OCI-LY3 (cell line): ENCODE data around the gene OR52B6.

Experiments used
- H2AFZ ChIP-seq: fragments of 200-600, 300-600 bp; shearing (Covaris generic); 2 replicates; pipeline ENCODE4 v1.6.0; 2014; ENCODE audit warnings: antibody characterized with exemption, low read depth, low read length
- H3K27ac ChIP-seq: fragments of 200-600, 300-600 bp; sonication (generic); 2 replicates; pipeline ENCODE4 v1.5.1; 2014; ENCODE audit warnings: mild to moderate bottlenecking, low read length, moderate library complexity, mixed read lengths
- H3K27me3 ChIP-seq: fragments of 200-600, 300-600 bp; sonication (generic); 2 replicates; pipeline ENCODE4 v1.6.1; 2014; ENCODE audit warnings: low read depth, low read length, mixed read lengths
- H3K36me3 ChIP-seq: fragments of 200-600, 300-600 bp; sonication (generic); replicated peaks from 2 replicates; pipeline ENCODE3; 2014; ENCODE audit warnings: low read depth, low read length, mixed read lengths
- H3K4me1 ChIP-seq: fragments of 300-600, 200-600 bp; sonication (generic); 2 replicates; pipeline ENCODE4 v1.6.1; 2014; ENCODE audit warnings: low read length, mixed read lengths
- H3K4me2 ChIP-seq: fragments of 200-600, 300-600 bp; sonication (generic); 2 replicates; pipeline ENCODE4 v1.6.1; 2014; ENCODE audit warnings: low read length, mixed read lengths
- H3K4me3 ChIP-seq: fragments of 300-600, 200-600 bp; sonication (generic); 2 replicates; pipeline ENCODE4 v1.5.1; 2014; ENCODE audit warnings: antibody characterized with exemption, mild to moderate bottlenecking, low read length, moderate library complexity
- H3K79me2 ChIP-seq: fragments of 300-600, 200-600 bp; shearing (Covaris generic); 2 replicates; pipeline ENCODE4 v1.6.1; 2014; ENCODE audit warnings: mild to moderate bottlenecking, low read length, mixed read lengths
- H3K9ac ChIP-seq: fragments of 300-600, 200-600 bp; shearing (Covaris generic); 2 replicates; pipeline ENCODE4 v1.6.0; 2014; ENCODE audit warnings: mild to moderate bottlenecking, low read length, moderate library complexity
- H3K9me3 ChIP-seq: fragments of 200-600, 300-600 bp; shearing (Covaris generic); 2 replicates; pipeline ENCODE4 v1.6.1; 2014; ENCODE audit warnings: low read length, mixed read lengths; ENCODE audit not compliant: insufficient read depth
- H4K20me1 ChIP-seq: fragments of 200-600, 300-600 bp; sonication (generic); 2 replicates; pipeline ENCODE4 v1.6.1; 2016; ENCODE audit warnings: low read length, mixed read lengths; ENCODE audit not compliant: insufficient read depth
- EZH2phosphoT487 ChIP-seq: fragments of 200-600 bp; shearing (Covaris generic); IDR thresholded peaks from 2 replicates; pipeline ENCODE4 v1.6.1; 2018; ENCODE audit warnings: antibody characterized with exemption, mixed run types, low read depth
- TF ChIP-seq, protein P1 (sequence below): fragments of 200-600, 300-600 bp; sonication (generic); IDR thresholded peaks from 2 replicates; pipeline ENCODE4 v1.5.1; 2014; ENCODE audit warnings: antibody characterized with exemption, low read length, low read depth

OR52B6 gene

DNA sequence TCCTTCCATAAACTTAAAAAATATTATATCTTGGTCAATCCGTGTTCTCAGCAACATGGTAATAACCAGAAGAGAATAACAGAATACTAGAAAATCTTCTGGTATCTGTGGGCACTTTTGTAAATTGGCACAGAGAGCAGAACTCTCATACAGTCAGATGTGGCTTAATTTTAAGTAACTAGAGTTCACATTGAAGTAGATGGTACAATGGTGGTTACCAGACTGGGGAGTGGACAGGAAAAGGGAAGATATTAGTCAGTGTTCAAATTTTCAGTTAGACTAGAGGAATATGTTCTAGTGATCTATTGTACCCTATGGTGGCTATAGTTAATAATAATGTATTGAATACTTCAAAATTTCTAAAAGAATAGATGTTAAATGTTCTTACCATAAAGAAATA is 39.2 kb upstream of the OR52B6 start:
- no peaks in the 10 kb centered on the region for H3K4me1 ChIP-seq

DNA sequence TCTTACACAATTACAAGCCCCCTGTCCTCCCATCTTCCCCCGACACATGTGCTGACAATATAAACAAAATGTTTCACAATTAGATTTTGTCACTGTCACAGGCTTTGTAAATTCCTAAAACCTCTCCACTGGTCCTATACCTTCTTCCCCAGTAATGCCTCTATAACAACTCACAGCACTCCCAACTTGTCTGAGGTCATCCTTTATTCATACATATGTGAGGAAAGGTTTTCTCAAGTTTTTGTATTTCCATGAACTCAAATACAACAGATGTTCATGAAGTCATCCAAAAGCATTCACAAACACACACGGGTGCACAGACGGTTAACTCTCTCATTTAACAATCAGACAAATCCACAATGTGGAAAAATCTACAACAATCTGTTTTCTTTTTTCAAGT is 34.2 kb upstream of the OR52B6 start:
- Histone ChIP-seq H3K4me1 (peaks cover 24% of the 10 kb centered on the region), H3K27ac (no peak overlapping the region), H3K79me2 (no peaks in the 10 kb centered on the region), H3K4me2 (no peak overlapping the region), H3K36me3 (no peaks in the 10 kb centered on the region), H4K20me1 (no peaks in the 10 kb centered on the region), H3K27me3 (0 out of 2 replicates have a peak, but pooled peaks cover 4% of the 10 kb centered on the region), H3K9ac (no peak overlapping the region), H3K9me3 (no peaks in the 10 kb centered on the region), H3K4me3 (no peak overlapping the region), H2AFZ (no peak overlapping the region)
- no peak for TF ChIP-seq EZH2phosphoT487
- TF ChIP-seq, protein P1, sequence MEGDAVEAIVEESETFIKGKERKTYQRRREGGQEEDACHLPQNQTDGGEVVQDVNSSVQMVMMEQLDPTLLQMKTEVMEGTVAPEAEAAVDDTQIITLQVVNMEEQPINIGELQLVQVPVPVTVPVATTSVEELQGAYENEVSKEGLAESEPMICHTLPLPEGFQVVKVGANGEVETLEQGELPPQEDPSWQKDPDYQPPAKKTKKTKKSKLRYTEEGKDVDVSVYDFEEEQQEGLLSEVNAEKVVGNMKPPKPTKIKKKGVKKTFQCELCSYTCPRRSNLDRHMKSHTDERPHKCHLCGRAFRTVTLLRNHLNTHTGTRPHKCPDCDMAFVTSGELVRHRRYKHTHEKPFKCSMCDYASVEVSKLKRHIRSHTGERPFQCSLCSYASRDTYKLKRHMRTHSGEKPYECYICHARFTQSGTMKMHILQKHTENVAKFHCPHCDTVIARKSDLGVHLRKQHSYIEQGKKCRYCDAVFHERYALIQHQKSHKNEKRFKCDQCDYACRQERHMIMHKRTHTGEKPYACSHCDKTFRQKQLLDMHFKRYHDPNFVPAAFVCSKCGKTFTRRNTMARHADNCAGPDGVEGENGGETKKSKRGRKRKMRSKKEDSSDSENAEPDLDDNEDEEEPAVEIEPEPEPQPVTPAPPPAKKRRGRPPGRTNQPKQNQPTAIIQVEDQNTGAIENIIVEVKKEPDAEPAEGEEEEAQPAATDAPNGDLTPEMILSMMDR: no peak

More for the DNA sequence above, 39.2 kb upstream of the OR52B6 start:
- Histone ChIP-seq H3K27me3 (0 out of 2 replicates have a peak, but pooled peaks cover 4% of the 10 kb centered on the region), H3K9me3 (no peaks in the 10 kb centered on the region), H2AFZ (no peak overlapping the region), H4K20me1 (no peaks in the 10 kb centered on the region), H3K79me2 (no peaks in the 10 kb centered on the region), H3K4me3 (no peak overlapping the region), H3K27ac (no peak overlapping the region), H3K9ac (no peak overlapping the region), H3K36me3 (no peaks in the 10 kb centered on the region), H3K4me2 (no peak overlapping the region)
- TF ChIP-seq, protein P1: no peak
- no peak for TF ChIP-seq EZH2phosphoT487

DNA sequence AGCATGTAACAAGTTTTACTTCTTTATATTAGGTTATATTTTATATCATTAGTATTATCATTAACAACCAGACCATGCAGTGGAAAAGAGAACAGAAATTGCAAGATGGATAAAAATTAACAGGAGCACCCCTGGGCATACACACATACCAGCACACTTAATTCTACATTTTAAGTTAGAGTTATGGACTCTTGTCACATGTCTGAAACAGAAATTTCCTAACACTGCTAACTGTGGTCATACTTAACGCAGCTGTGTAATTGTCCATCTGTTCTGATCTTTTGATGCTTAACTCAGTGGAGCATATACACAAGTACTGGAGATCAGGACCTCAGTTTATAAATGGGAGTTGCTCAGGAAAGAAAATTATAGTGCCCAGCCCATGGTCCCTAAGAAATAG is 32.7 kb upstream of the OR52B6 start:
- Histone ChIP-seq H3K9ac (no peak overlapping the region), H3K27me3 (0 out of 2 replicates have a peak, but pooled peaks cover 4% of the 10 kb centered on the region), H3K79me2 (no peaks in the 10 kb centered on the region), H4K20me1 (no peaks in the 10 kb centered on the region), H3K27ac (no peak overlapping the region), H3K36me3 (no peaks in the 10 kb centered on the region), H3K4me1 (peaks cover 24% of the 10 kb centered on the region), H2AFZ (no peak overlapping the region), H3K4me3 (no peak overlapping the region), H3K4me2 (peak overlapping the region; percentile 30), H3K9me3 (no peaks in the 10 kb centered on the region)
- no peak for TF ChIP-seq EZH2phosphoT487
- TF ChIP-seq, protein P1: no peak

DNA sequence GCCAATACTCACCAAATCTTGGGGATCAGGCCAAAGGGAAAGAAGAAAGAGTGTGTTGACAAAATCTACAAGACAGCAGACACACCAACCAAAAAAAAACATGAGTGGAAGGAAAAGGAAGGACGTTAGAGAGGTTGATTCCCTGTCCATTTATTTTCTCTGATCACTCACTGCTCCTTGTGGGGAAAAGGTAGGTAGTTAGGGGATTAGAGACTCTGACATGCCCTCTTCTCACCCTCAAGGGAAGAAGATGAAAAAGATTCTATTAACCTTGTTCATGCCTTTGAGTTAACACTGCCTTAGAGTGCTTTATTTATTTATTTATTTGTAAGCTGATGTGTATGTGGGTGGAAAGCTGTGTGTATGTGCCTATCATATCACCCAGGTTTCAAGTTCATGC is 32.2 kb upstream of the OR52B6 start, which contains the start of gene OR52H1:
OR52H1 (minus strand) TSS at position 101 of the 400 bp plus-strand sequence. CDS start 3,035 bp downstream, outside the sequence.
- H3K9me3 ChIP-seq: no peaks in the 10 kb centered on the region
- no peak within 1 kb of the TSS for H2AFZ ChIP-seq
- peak within 1 kb of the TSS; percentile 30 for H3K4me2 ChIP-seq
- no peak within 1 kb of the TSS for H3K4me3 ChIP-seq
- no peaks in the 10 kb centered on the region for H3K79me2 ChIP-seq
- no peak within 1 kb of the TSS for H3K27ac ChIP-seq
- 0 out of 2 replicates have a peak, but pooled peaks cover 4% of the 10 kb centered on the region for H3K27me3 ChIP-seq
- no peaks in the 10 kb centered on the region for H3K36me3 ChIP-seq
- TF ChIP-seq EZH2phosphoT487: no peak
- TF ChIP-seq, protein P1: no peak
- no peak within 1 kb of the TSS for H3K9ac ChIP-seq
- no peaks in the 10 kb centered on the region for H4K20me1 ChIP-seq
- peaks cover 24% of the 10 kb centered on the region for H3K4me1 ChIP-seq
